GM12878 (cell line): ENCODE measurements around the gene TMEM86B. TPM values are rescaled to one million over a fixed set of nuclear protein-coding genes. Genes with fewer than 3 reads are reported as not detected.

ENCODE experiments used
- CTCF ChIP-seq, 3 experiments: IDR thresholded peaks in 2 of 3; conservative IDR thresholded peaks in 1 of 3; 2 replicates each; pipeline ENCODE4 v1.5.1; 2011; ENCODE audit warnings: low read depth in 3 of 3, low read length in 3 of 3, mild to moderate bottlenecking in 3 of 3, control low read depth in 2 of 3, moderate library complexity in 2 of 3, inconsistent platforms in 1 of 3, mixed read lengths in 1 of 3; ENCODE audit not compliant: control insufficient read depth in 2 of 3, insufficient read depth in 1 of 3; ENCODE audit errors: extremely low read depth in 1 of 3
- ETV6 ChIP-seq, 2 experiments: fragments of 450-650 bp in 1 of 2; IDR thresholded peaks in 1 of 2; conservative IDR thresholded peaks in 1 of 2; 2 replicates each; pipeline ENCODE4 v1.6.1; 2014; ENCODE audit warnings: antibody characterized with exemption in 1 of 2, borderline replicate concordance in 1 of 2, low read depth in 1 of 2, mild to moderate bottlenecking in 1 of 2, moderate library complexity in 1 of 2
- IRF5 ChIP-seq: fragments of 450-650 bp; IDR thresholded peaks from 2 replicates; pipeline ENCODE4 v1.6.1; 2017; ENCODE audit warnings: borderline replicate concordance
- KDM1A ChIP-seq: fragments of 200-600 bp; sonication (generic); IDR thresholded peaks from 2 replicates; pipeline ENCODE4 v1.6.1; 2016; ENCODE audit warnings: borderline replicate concordance
- MLLT1 ChIP-seq: fragments of 450-650 bp; IDR thresholded peaks from 2 replicates; pipeline ENCODE4 v1.6.1; 2016; ENCODE audit warnings: mild to moderate bottlenecking
- MYB ChIP-seq: fragments of 150-350 bp; IDR thresholded peaks from 2 replicates; pipeline ENCODE4 v1.6.1; 2014; ENCODE audit warnings: mild to moderate bottlenecking, low read depth, low read length, borderline replicate concordance
- PBX3 ChIP-seq: IDR thresholded peaks from 2 replicates; pipeline ENCODE4 v1.6.1; 2011; ENCODE audit warnings: mild to moderate bottlenecking, low read depth, low read length, moderate library complexity; ENCODE audit not compliant: insufficient replicate concordance
- POLR2A ChIP-seq: IDR thresholded peaks from 2 replicates; pipeline ENCODE4 v1.6.1; 2011; ENCODE audit warnings: low read depth, mild to moderate bottlenecking, low read length
- POU2F2 ChIP-seq: IDR thresholded peaks from 3 replicates; pipeline ENCODE4 v1.6.1; 2011; ENCODE audit warnings: low read depth, mild to moderate bottlenecking, low read length, borderline replicate concordance
- REST ChIP-seq: IDR thresholded peaks from 2 replicates; pipeline ENCODE4 v1.6.1; 2012; ENCODE audit warnings: mild to moderate bottlenecking, low read depth, low read length
- SMC3 ChIP-seq: IDR thresholded peaks from 2 replicates; pipeline ENCODE4 v1.6.1; 2011; ENCODE audit warnings: low read length, improper control_type of control experiment, borderline replicate concordance
- STAT1 ChIP-seq: fragments of 450-650 bp; conservative IDR thresholded peaks from 2 replicates; pipeline ENCODE4 v1.6.1; 2014; ENCODE audit warnings: antibody characterized with exemption, mild to moderate bottlenecking
- ZNF274 ChIP-seq: IDR thresholded peaks from one replicate; pipeline ENCODE4 v1.8.0; 2011; ENCODE audit not compliant: insufficient read length, insufficient read depth
- ZNF592 ChIP-seq: fragments of 450-650 bp; IDR thresholded peaks from 2 replicates; pipeline ENCODE4 v1.6.1; 2017; ENCODE audit warnings: mild to moderate bottlenecking, moderate library complexity
- polyA plus RNA-seq, 11 experiments: library from polyadenylated mRNA; depleted of rRNA in 4 of 11; unstranded in 6 of 11; stranded (reverse) in 5 of 11; fragments of >200 nt; fragmentation: Nextera tagmentation in 4 of 11; fragmentation: Illumina TruSeq in 1 of 11; extraction: Ambion mirVana in 4 of 11; extraction: Trizol in 1 of 11; gene quantifications; 1 replicate in 1 of 11; 2 replicates in 10 of 11; pipeline versions ENCODE4 v1.2.1 to v1.2.3, GENCODE V29; 2011 to 2016; ENCODE audit warnings: inconsistent platforms in 2 of 11, missing spikeins in 2 of 11, low read depth in 1 of 11
- total RNA-seq, 4 experiments: library from RNA; depleted of rRNA in 3 of 4; stranded (reverse); fragments of >200 nt in 3 of 4; fragmentation: Illumina TruSeq in 1 of 4; extraction: Trizol in 1 of 4; gene quantifications; 2 replicates each; pipeline versions ENCODE4 v1.2.1 to v1.2.3, GENCODE V29; 2013 to 2021

The TMEM86B gene
- total and polyA plus RNA-seq, 10 of the 15 experiments (the other 5 are each of a cell fraction or from before 2014, with no cell fraction given), result 0.26 to 10.6 (median 1.8) TPM

- TF ChIP-seq PBX3 (no peak), MYB (no peak), POU2F2 (no peak), ZNF274 (no peak), KDM1A (no peak), IRF5 (no peak), ZNF592 (no peak), POLR2A (no peak), STAT1 (no peak), SMC3 (no peak), CTCF (IDR thresholded peaks at IDR 0.05 in 2 of 3, conservative IDR thresholded peaks at IDR 0.05 in 1 of 3; ENCODE audit: control insufficient read depth in 2 of 3, extremely low read depth in 1 of 3, insufficient read depth in 1 of 3, low read depth in 3 of 3, low read length in 3 of 3) (no peak), MLLT1 (peak; percentile 84; the same call in 1 of the 2 replicates), REST (no peak), ETV6 (conservative IDR thresholded peaks at IDR 0.05 in 1 of 2, IDR thresholded peaks at IDR 0.05 in 1 of 2; ENCODE audit: borderline replicate concordance in 1 of 2, low read depth in 1 of 2) (no peak)
Measured at GRCh38 chr19:55259540-55260210, 31.1 kb upstream of the TMEM86B start (continued).
